Stimulated activated CD4-positive, alpha-beta T cell treated with anti-CD3 and anti-CD28 coated beads, TNF-alpha, amount 100 ng/mL, for 24 hours (primary cell): ENCODE measurements around the gene AMBP.

Source experiments
- DNase-seq, 3 experiments: peaks; one replicate each; pipeline ENCODE4 v3.0.0-alpha.2; 2020; ENCODE audit warnings: low read depth in 3 of 3

Gene AMBP

DNA sequence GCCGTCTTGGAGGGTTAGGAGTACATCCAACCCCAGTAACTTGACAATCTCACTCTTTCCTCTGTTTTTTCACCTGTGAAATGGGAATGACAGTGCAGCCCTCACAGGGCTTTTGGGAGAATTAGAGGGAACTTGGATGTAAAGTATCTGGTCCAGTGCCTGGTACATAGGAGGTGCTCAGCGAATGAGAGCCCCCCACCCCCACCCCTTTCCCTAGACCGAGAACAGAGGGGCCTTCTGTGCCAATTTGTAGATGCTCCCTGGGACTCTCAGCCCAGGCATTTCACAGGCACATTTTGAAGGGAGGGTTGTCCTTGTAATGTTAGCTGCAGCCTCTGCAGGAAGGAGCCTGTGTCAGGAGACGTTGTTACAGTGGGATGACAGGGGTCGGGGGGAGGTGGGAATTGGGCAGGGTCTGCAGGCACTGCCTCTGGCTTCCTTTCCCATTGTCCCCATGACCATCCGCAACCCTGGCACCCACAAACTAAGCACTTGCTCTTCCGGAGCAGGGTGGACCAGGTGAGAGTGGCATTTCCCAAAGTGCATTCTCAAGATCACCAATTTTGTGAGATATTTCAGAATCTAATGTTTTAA, 47.0 kb downstream of the AMBP start:
- no peak for DNase-seq

DNA sequence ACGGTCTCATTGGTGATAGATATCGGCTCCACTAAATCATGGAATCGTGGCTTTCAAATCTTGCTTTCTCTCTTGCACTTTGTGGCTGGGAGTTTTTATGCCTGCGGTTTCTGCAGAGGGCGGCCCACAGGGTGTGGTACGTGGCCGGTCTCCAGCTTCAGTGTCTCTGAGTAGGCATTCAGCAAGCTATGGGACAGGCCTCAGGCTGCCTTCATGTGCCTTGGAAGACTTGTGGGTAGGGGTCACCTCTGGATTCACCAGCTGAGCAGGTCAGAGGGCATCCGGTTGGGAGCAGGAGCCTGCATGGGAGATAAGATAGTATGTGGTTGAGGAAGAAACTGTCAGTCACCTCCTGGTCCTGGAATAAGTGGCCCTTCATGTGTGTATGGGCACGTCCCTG, 47.7 kb downstream of the AMBP start:
- no peak for DNase-seq

DNA sequence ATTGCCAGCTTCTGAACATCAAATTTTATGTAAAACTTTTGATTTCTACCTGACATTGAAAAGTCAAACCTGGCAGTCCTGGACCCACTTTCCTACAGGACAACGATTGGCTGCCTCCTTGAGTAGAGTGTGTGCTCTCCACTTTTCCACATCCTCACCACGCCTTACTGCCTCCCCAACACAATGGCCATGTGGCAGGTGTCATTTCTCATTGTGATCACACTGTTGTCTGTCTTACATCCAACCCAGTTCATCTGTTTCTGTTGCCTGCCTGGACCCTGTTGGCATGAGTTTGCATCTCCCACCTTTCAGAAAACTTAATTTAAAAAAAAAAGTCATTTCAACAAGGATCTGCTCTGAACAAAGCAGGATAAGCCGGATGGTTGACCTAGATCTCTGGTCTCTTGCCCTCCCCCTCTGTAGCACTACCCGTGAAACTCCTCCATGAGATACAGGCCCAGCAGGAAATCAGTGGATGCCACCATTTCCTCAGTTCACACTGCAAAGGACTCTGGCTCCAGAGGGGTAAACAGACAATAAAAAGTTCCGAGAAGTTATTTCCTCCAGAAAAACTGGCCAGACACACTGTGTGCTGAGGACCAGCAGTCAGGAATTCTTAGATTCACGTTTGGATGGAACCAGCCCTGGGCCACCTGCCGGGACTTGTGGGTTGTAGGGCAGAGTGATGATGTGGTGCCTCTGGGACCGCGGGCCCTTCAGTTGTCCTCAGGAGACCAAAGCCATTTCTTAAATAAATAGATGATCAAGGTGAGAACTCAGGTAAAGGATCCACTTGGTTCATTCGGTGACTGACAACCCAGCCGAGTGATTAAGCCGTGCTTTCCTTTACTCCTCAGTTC, 48.6 kb downstream of the AMBP start:
- DNase-seq, result no peak

- DNase-seq, result no peak
These were observed 49.5 kb downstream of the AMBP start for GRCh38 chr9:114028646-114029045.

GRCh38 chr9:114027863-114028465, 50.1 kb downstream of the AMBP start:
- DNase-seq, result no peak

DNA sequence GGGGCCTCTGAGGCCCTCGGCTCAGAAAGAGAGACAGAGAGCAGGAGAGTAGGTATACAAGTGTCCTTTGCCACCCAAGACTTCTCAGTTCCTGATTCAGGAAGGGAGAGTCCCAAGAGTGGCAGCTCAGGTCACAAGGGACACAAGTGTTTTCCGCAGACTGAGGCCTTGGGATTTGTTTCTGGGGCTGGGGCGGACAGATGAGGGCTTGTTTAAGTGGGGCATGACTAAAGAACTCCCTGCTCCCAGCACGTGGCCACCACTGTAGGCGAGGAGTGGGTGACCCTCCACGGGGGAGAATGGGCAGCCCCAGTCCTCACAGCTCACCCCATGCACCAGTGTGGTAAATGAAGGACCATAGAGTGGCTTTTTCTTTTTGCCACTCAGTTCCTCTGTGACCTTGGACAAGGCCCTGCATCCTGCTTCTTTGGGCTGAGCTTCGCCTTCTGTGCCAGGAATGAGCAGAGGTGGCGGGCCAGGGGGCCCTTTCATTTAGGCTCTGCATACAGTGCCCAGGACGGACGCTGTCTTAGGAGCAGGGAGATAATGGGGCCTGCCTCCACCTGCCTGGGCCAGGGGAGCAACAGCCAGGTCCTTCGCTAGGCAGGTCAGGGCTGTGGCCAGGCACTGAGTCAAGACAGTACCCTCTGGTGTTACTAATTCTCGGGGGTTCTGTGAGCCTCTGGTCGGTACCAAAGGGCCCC, 50.8 kb downstream of the AMBP start:
- no peak for DNase-seq

GRCh38 chr9:114026335-114026734, 51.8 kb downstream of the AMBP start:
- no peak for DNase-seq

DNA sequence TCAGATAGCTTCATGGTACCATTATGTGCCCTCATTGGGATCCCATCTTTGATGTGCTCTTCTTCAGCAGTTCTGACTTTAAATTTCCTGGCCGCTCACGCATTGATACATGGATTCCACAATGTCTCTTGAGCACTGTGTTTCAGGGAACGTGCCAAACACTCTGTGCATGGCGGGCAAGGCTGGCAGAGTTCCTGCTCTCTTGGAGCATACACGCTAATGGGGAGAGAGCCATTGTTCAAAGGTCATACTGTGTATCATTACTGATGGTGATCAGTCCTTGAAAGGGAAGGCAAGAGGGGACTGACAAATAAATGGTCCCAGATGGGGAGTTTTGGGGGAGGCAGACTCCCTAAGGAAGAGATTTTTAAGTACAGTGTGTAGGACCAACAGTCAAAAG, 52.3 kb downstream of the AMBP start:
- DNase-seq, result no peak

GRCh38 chr9:114025196-114025753, 52.8 kb downstream of the AMBP start:
- no peak for DNase-seq

- DNase-seq, result no peak
These were observed 54.1 kb downstream of the AMBP start for GRCh38 chr9:114023961-114024360.

GRCh38 chr9:114021578-114021977, 56.5 kb downstream of the AMBP start:
- no peak for DNase-seq

DNA sequence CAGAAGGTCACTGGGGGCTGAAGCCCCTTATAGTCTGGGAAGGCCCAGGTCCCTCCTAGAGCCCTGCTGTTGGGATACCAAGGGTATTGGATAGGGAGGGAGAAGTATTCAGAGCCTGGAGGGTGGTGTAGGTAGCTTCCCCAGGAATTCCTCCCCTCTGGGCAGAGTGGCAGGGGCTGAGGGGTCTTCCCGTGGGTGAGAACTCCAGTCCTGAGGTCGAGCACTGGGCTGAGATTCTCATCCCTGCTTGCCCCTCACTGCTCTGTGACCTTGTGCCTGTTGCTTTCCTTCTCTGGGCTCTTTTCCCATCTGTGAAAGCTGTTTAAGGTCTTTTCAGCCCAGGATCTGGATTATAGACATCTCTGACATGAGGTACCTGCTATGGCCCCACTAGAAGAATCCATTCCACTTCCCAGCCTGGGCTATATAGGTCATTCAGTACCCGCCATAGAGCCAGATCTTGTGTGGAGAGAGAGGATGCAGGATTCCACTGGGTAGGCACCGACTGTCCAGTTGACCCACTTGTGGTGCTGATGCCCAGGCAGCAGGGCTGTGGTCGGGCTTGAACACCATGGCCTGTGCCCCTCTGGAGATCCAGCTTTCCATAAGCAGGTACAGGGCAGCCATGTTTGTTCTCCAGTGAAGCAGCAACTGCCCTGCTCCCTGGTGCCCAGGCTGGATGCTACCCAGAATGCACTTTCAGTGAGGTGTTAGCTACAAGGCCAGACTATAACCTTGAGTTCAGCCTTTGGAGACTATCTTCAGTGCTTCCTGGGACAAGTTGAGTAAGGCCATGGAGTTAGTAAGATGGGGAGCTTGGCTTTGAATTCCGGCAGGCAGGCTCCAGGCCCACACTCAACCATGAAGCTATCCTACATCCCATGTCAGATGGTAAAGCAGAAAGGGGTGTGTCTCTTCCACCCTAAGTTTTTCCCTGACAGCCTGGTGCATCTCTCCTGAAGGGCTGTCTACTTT, 60.1 kb downstream of the AMBP start:
- DNase-seq, result no peak

DNA sequence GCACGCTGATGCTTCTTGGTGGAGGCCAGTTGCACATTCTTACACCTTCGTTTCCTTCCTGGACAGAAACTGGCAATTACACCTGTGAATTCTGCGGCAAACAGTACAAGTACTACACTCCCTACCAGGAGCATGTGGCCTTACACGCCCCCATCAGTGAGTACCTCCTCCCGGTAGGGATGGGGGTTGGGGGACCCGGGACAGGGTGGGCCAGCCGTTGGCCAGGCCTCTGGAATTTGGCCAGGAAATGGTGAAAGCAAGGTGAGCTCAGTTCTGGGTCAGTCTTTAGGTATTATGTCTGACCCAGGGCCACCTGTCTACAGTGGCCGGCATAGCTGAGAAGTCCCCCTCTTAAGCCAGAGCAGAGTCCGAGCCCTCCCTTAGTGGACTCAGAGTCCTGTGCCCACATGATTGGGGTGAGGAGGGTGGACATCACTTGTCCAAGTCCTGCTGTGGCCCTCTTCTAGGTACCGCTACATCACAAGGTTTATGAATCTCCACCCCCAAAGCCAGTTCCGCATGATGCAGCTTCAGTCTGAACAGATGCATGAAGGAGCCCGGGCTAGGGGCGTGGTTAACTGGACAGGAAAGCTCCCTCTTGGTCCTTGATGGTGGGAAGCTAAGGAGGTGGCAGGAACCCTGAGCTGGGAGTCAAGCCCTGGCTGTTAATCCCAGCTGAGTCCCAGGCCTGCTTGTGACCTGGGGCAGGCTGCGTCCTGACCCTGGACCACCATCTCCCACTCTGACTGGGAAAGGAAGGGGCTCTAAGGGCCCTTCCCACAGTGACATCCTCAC, 61.3 kb downstream of the AMBP start:
- no peak for DNase-seq

DNA sequence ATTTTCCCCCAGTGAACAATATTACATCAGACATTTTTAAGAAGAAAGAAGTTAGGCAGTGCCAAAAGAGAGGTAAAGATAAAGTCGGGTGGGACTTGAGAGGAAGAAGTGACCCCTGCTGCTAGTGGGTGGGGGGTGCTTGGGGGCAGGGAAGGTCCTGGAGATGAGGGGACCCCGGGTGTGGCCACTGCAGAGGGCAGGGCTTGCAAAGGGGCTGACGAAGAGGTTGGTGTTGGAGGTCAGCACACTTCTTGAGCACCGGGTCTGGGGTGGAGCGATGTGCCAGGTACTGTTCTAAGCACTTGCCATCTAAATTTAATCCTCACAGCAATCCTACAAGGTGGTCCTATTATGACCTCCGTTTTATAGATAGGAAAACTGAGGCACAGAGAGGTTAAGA, 62.0 kb downstream of the AMBP start:
- no peak for DNase-seq

DNA sequence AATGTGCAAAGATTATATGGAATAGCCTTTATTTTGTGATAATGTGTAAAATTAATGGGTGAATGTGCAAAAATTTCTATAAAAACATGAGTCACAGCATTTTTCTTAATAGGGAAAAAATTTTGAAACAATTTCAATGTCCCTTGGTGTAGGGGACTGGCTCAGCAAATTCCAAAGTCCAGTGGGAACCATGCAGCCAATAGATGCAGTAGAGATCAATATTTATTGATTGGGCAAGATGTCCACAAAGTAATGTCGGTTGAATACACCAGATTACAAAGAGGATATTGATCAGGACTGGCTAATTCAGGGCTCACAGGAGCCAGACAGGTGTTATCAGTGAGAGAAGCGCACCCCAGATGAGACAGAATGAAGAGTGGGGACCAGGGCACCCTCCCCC, 62.5 kb downstream of the AMBP start:
- no peak for DNase-seq

GRCh38 chr9:114014044-114014443, 64.1 kb downstream of the AMBP start:
- no peak for DNase-seq

DNA sequence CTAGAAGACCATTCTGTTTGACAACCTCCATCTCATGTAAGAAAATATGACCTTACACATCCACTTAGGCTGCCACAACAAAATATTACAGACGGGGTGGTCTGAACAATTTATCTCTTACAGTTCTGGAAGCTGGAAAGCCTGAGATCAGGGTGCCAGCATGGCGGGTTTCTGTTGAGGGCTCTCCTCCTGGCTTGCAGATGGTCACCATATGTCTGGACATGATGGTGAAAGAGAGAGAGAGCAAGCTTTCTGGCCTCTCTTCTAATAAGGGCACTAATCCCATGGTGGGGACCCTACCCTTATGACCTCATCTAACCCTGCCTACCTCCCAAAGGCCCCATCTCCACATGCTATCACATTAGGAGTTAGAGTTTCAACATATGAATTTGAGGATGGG, 66.0 kb downstream of the AMBP start:
- no peak for DNase-seq

- DNase-seq, result no peak
These were observed 66.8 kb downstream of the AMBP start for GRCh38 chr9:114011313-114011712.
